Neural progenitor cell (in vitro differentiated cells): Measurements from ENCODE around the gene CFAP299. TPM values are rescaled to one million over a fixed set of nuclear protein-coding genes. Genes with fewer than 3 reads are reported as not detected.

ENCODE experiments used
- DNase-seq: peaks from one replicate; pipeline ENCODE4 v3.0.0-alpha.2; 2016; ENCODE audit warnings: low spot score
- H2AFZ ChIP-seq: fragments of 200-600 bp; sonication (generic); replicated peaks from 2 replicates; pipeline ENCODE4 v1.6.1; 2016; ENCODE audit warnings: antibody characterized with exemption
- H3F3A ChIP-seq: fragments of 200-600 bp; sonication (generic); 2 replicates; pipeline ENCODE4 v1.6.1; 2016; ENCODE audit warnings: antibody characterized with exemption, low read depth
- H3K27ac ChIP-seq: fragments of 200-600 bp; sonication (generic); 2 replicates; pipeline ENCODE4 v1.5.1; 2016; ENCODE audit warnings: mild to moderate bottlenecking
- H3K27me3 ChIP-seq: fragments of 200-600 bp; sonication (generic); 2 replicates; pipeline ENCODE4 v1.6.1; 2016; ENCODE audit warnings: mild to moderate bottlenecking, moderate library complexity
- H3K36me3 ChIP-seq: fragments of 200-600 bp; sonication (generic); 2 replicates; pipeline ENCODE4 v1.5.1; 2016
- H3K4me1 ChIP-seq: fragments of 200-600 bp; sonication (generic); 2 replicates; pipeline ENCODE4 v1.6.1; 2016; ENCODE audit warnings: mixed run types
- H3K4me2 ChIP-seq: fragments of 200-600 bp; sonication (generic); 2 replicates; pipeline ENCODE4 v1.6.1; 2016
- H3K4me3 ChIP-seq: fragments of 200-600 bp; sonication (generic); 2 replicates; pipeline ENCODE4 v1.5.1; 2016
- H3K79me2 ChIP-seq: fragments of 200-600 bp; sonication (generic); 2 replicates; pipeline ENCODE4 v1.6.1; 2016; ENCODE audit warnings: low read depth
- H3K9ac ChIP-seq: fragments of 200-600 bp; sonication (generic); 2 replicates; pipeline ENCODE4 v1.6.1; 2016
- H3K9me3 ChIP-seq: fragments of 200-600 bp; sonication (generic); 2 replicates; pipeline ENCODE4 v1.5.1; 2016; ENCODE audit warnings: low read depth
- H4K20me1 ChIP-seq: fragments of 200-600 bp; sonication (generic); 2 replicates; pipeline ENCODE4 v1.6.1; 2016; ENCODE audit warnings: low read depth
- H3K27ac Mint-ChIP-seq: 3 replicates; pipeline ENCODE4 v1.8.0; 2021; ENCODE audit warnings: mixed read lengths
- H3K27me3 Mint-ChIP-seq: 2 replicates; pipeline ENCODE4 v1.8.0; 2022; ENCODE audit warnings: low read depth, mild to moderate bottlenecking, inconsistent platforms, moderate library complexity, mixed read lengths; ENCODE audit not compliant: insufficient read depth
- H3K36me3 Mint-ChIP-seq: 3 replicates; pipeline ENCODE4 v1.8.0; 2021; ENCODE audit warnings: mixed read lengths
- H3K4me1 Mint-ChIP-seq: 3 replicates; pipeline ENCODE4 v1.8.0; 2021; ENCODE audit warnings: mixed read lengths
- H3K4me3 Mint-ChIP-seq: 3 replicates; pipeline ENCODE4 v1.8.0; 2021; ENCODE audit warnings: mild to moderate bottlenecking, moderate library complexity, mixed read lengths
- H3K9me3 Mint-ChIP-seq: 3 replicates; pipeline ENCODE4 v1.8.0; 2020; ENCODE audit warnings: mixed read lengths
- EZH2 ChIP-seq: fragments of 200-600 bp; sonication (generic); IDR thresholded peaks from 2 replicates; pipeline ENCODE4 v1.6.1; 2017; ENCODE audit warnings: antibody characterized with exemption, mild to moderate bottlenecking, moderate library complexity
- EZH2phosphoT487 ChIP-seq: fragments of 200-600 bp; sonication (generic); IDR thresholded peaks from 2 replicates; pipeline ENCODE4 v1.6.1; 2017; ENCODE audit warnings: antibody characterized with exemption
- total RNA-seq: library from RNA; depleted of rRNA; stranded (reverse); fragments of >200 nt; gene quantifications from 2 replicates; pipeline ENCODE4 v1.2.3, GENCODE V29; 2015; ENCODE audit warnings: low replicate concordance
- TF ChIP-seq, protein P1 (sequence below): fragments of 200-600 bp; sonication (generic); IDR thresholded peaks from 2 replicates; pipeline ENCODE4 v1.5.1; 2017; ENCODE audit warnings: antibody characterized with exemption, mild to moderate bottlenecking

CFAP299 gene
- total RNA-seq, 1 donor from 2014 or later = not detected

DNA sequence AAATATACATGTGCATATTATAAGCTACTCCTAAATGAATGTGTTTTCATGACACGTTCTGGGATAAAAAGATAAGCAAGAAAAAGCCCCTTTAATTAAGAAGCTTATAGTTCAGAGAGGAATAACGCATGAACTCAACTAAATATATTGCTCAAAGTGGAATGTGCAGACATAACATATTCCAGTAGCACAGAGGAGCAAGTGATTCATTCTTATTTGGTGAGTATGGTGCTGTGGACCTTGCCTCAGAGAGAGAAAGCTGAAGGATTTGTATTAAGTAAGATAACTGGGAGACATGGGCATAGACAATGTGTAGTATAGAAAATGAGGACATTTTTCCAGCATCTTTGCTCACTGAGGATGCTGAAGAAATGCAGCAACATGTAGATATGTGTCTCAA, 76.8 kb downstream of the CFAP299 start:
- Histone ChIP-seq H3K9ac (no peak overlapping the region), H3F3A (no peaks in the 10 kb centered on the region), H3K27ac (no peak overlapping the region), H3K4me3 (no peak overlapping the region), H3K79me2 (no peaks in the 10 kb centered on the region), H3K9me3 (no peaks in the 10 kb centered on the region), H3K27me3 (no peaks in the 10 kb centered on the region), H3K36me3 (no peaks in the 10 kb centered on the region), H4K20me1 (no peaks in the 10 kb centered on the region), H2AFZ (no peak overlapping the region), H3K4me1 (no peaks in the 10 kb centered on the region), H3K4me2 (no peak overlapping the region)
- TF ChIP-seq, protein P1, sequence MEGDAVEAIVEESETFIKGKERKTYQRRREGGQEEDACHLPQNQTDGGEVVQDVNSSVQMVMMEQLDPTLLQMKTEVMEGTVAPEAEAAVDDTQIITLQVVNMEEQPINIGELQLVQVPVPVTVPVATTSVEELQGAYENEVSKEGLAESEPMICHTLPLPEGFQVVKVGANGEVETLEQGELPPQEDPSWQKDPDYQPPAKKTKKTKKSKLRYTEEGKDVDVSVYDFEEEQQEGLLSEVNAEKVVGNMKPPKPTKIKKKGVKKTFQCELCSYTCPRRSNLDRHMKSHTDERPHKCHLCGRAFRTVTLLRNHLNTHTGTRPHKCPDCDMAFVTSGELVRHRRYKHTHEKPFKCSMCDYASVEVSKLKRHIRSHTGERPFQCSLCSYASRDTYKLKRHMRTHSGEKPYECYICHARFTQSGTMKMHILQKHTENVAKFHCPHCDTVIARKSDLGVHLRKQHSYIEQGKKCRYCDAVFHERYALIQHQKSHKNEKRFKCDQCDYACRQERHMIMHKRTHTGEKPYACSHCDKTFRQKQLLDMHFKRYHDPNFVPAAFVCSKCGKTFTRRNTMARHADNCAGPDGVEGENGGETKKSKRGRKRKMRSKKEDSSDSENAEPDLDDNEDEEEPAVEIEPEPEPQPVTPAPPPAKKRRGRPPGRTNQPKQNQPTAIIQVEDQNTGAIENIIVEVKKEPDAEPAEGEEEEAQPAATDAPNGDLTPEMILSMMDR = no peak
- TF ChIP-seq EZH2phosphoT487 (no peak), EZH2 (no peak)
- Mint-ChIP-seq H3K27ac (no peak overlapping the region), H3K9me3 (no peaks in the 10 kb centered on the region), H3K4me3 (no peak overlapping the region), H3K27me3 (no peaks in the 10 kb centered on the region), H3K4me1 (no peaks in the 10 kb centered on the region), H3K36me3 (no peaks in the 10 kb centered on the region)
- DNase-seq = no peak

DNA sequence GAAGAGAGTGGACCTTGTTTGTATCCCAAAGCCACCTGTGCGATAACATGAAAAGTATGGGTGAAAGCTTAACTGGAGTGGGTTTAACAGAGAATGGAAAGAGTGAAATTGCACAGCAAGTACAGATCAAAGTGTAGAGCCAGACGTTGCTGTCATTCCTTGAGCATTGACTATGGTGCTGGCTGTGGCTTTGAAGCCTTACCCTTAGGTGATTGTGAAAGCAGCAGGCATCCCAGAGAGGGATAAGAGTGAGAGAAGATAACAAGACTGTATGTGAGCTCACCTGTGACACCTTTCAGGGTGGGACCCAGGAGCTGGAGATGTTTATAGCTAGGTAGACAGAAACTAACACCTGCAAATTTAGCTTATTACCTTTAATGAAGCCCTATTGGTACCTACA, 77.6 kb downstream of the CFAP299 start:
- Histone ChIP-seq H3K4me2 (no peak overlapping the region), H3K9me3 (no peaks in the 10 kb centered on the region), H3K27ac (no peak overlapping the region), H2AFZ (no peak overlapping the region), H3K4me3 (no peak overlapping the region), H3K27me3 (no peaks in the 10 kb centered on the region), H3K9ac (no peak overlapping the region), H4K20me1 (no peaks in the 10 kb centered on the region), H3F3A (no peaks in the 10 kb centered on the region), H3K79me2 (no peaks in the 10 kb centered on the region), H3K4me1 (no peaks in the 10 kb centered on the region), H3K36me3 (no peaks in the 10 kb centered on the region)
- no peaks in the 10 kb centered on the region for H3K36me3 Mint-ChIP-seq
- no peaks in the 10 kb centered on the region for H3K9me3 Mint-ChIP-seq
- no peaks in the 10 kb centered on the region for H3K27me3 Mint-ChIP-seq
- TF ChIP-seq EZH2phosphoT487 = no peak
- no peak for TF ChIP-seq EZH2
- TF ChIP-seq, protein P1 = no peak
- no peak for DNase-seq
- no peak overlapping the region for H3K4me3 Mint-ChIP-seq
- no peaks in the 10 kb centered on the region for H3K4me1 Mint-ChIP-seq
- no peak overlapping the region for H3K27ac Mint-ChIP-seq

DNA sequence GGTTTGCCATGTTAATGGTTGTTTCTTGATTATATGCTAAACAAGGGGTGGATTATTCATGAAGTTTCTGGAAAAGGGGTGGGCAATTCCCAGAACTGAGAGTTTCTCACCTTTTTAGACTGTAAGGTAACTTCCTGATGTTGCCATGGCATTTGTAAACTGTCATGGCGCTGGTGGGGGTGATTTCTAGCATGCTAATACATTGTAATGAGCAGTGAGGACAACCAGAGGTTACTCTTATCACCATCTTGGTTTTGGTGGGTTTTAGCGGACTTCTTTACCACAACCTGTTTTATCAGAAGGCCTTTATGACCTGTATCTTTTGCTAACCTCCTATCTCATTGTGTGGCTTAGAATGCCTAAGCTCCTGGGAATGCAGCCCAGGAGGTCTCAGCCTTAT, 81.5 kb downstream of the CFAP299 start:
- H3K27me3 Mint-ChIP-seq = no peaks in the 10 kb centered on the region
- H3K27ac ChIP-seq = no peak overlapping the region
- H3K27ac Mint-ChIP-seq = no peak overlapping the region
- H3K4me2 ChIP-seq = no peak overlapping the region
- no peaks in the 10 kb centered on the region for H3K79me2 ChIP-seq
- no peak overlapping the region for H3K9ac ChIP-seq
- H3K36me3 Mint-ChIP-seq = no peaks in the 10 kb centered on the region
- DNase-seq = no peak
- peak overlapping the region; percentile 11 for H2AFZ ChIP-seq
- H3K9me3 ChIP-seq = no peaks in the 10 kb centered on the region
- no peak overlapping the region for H3K4me3 Mint-ChIP-seq
- H3K4me1 ChIP-seq = no peaks in the 10 kb centered on the region
- H3K4me3 ChIP-seq = no peak overlapping the region
- H4K20me1 ChIP-seq = no peaks in the 10 kb centered on the region
- TF ChIP-seq EZH2 = no peak
- TF ChIP-seq EZH2phosphoT487 = no peak
- TF ChIP-seq, protein P1 = no peak
- H3K9me3 Mint-ChIP-seq = no peaks in the 10 kb centered on the region
- no peaks in the 10 kb centered on the region for H3K4me1 Mint-ChIP-seq
- H3F3A ChIP-seq = no peaks in the 10 kb centered on the region
- no peaks in the 10 kb centered on the region for H3K36me3 ChIP-seq
- no peaks in the 10 kb centered on the region for H3K27me3 ChIP-seq

DNA sequence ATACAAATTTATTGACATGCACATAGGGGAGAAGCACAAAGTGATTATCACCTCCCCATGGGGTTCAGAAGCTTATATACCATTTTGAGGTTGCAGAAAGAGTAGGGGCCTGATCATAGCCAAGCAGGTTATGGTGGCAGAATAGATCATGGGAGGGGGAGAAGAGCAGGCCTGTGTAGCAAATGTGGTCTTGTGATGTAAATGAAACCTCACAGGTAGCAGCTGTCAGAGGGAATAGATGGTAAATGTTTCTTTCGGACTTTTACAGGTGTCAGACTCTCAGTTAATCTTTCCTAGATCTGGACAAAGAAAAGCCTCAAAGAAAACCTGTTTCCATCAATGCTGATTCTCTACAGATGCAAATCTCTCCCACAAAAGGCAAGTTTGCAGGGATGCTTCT, 84.4 kb downstream of the CFAP299 start:
- Histone ChIP-seq H3K4me3 (no peak overlapping the region), H3K9ac (no peak overlapping the region), H3K79me2 (no peaks in the 10 kb centered on the region), H3K4me1 (no peaks in the 10 kb centered on the region), H2AFZ (no peak overlapping the region), H3K27ac (no peak overlapping the region), H3K27me3 (no peaks in the 10 kb centered on the region), H4K20me1 (no peaks in the 10 kb centered on the region), H3K9me3 (no peaks in the 10 kb centered on the region), H3K4me2 (no peak overlapping the region), H3F3A (no peaks in the 10 kb centered on the region), H3K36me3 (no peaks in the 10 kb centered on the region)
- no peak for DNase-seq
- H3K9me3 Mint-ChIP-seq = no peaks in the 10 kb centered on the region
- H3K4me3 Mint-ChIP-seq = no peak overlapping the region
- H3K27me3 Mint-ChIP-seq = peaks cover 3% of the 10 kb centered on the region
- H3K36me3 Mint-ChIP-seq = no peaks in the 10 kb centered on the region
- no peak overlapping the region for H3K27ac Mint-ChIP-seq
- no peak for TF ChIP-seq EZH2
- no peak for TF ChIP-seq EZH2phosphoT487
- TF ChIP-seq, protein P1 = no peak
- H3K4me1 Mint-ChIP-seq = no peaks in the 10 kb centered on the region
